NK-92 (cell line): ENCODE data around the gene NELL2.
"Not testable (repeated sequence)": the region's sequence is repeated elsewhere in the genome, so short reads cannot be mapped to it uniquely, and the experiment has no call there.

ENCODE experiments used
- DNase-seq: peaks from one replicate; lab custom pipeline; 2025; ENCODE audit not compliant: unreplicated experiment; lab: John Stamatoyannopoulos, UW

The NELL2 gene

DNA sequence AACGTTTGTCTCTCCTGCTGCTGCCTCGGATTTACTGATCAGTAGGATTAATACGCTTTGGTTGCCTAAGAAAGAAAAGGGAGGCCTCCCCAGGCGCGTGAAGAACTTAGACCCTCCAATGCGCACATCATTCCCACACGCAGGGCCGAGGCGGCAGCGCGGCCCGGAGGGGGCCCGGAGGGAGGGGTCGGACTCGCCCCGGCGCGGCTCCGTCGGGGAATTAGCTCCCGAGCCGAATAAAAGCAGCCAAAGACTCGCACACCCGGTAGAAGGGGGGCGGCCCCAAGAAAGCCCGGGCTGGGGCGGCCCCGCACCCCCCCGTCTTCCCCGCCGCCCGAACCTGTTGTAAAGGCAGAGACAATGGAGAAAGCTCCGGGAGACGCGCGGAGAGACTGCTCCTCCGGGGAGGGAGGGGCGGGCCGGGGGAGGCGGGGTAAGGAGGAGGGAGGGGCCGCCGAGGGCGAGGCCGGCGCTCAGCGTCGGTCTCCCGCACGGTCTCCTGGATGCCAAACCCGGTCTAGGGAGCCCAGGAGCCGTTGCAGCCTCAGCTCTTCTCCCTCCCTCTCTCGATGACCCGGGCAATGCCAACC is at the start of gene NELL2:
Gene NELL2, minus strand, starts transcription at position 362 of the 590 bp plus-strand sequence. CDS start 446 bp downstream, outside the sequence.
- no peak for DNase-seq

DNA sequence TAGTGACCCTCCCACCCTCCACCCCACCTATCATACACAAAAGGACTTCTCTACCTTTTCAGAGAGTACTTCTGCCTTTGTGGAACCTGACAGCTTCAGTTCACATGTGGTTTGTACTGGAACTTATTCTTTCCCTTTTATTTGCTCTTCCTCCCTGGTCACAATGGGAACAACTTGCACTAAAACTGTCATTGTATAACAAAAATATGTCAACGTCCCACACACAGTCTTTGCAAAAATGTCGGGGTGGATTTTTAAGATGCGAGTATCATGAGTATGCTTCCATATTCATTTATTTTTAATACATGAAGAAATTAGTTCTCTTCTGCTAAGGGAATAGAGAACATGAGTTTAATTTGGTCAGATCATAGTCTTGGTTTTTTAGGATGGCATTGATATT is 45.6 kb upstream of the NELL2 start:
- DNase-seq = no peak

GRCh38 chr12:44917141-44917540 is 41.0 kb upstream of the NELL2 start:
- DNase-seq = no peak

- no peak for DNase-seq
These were observed 39.8 kb upstream of the NELL2 start for GRCh38 chr12:44915958-44916357.

GRCh38 chr12:44904321-44904720 is 28.2 kb upstream of the NELL2 start:
- no peak for DNase-seq

- DNase-seq = not testable (repeated sequence)
These were observed 22.0 kb upstream of the NELL2 start for GRCh38 chr12:44898108-44898507.

- DNase-seq = no peak
These were observed 13.8 kb upstream of the NELL2 start for GRCh38 chr12:44889926-44890325.

- no peak for DNase-seq
These were observed 13.0 kb upstream of the NELL2 start for GRCh38 chr12:44889162-44889561.

GRCh38 chr12:44885902-44886301 is 9.8 kb upstream of the NELL2 start:
- no peak for DNase-seq

GRCh38 chr12:44881197-44881596 is 5.1 kb upstream of the NELL2 start:
- DNase-seq = no peak

GRCh38 chr12:44876544-44877410 is 662 bp upstream of the NELL2 start:
- no peak for DNase-seq

- no peak for DNase-seq
These were observed 630 bp downstream of the NELL2 start for GRCh38 chr12:44875417-44875953.

GRCh38 chr12:44874981-44875416 is 1.1 kb downstream of the NELL2 start:
- no peak for DNase-seq

- no peak for DNase-seq
These were observed 2.2 kb downstream of the NELL2 start for GRCh38 chr12:44873898-44874297.

DNA sequence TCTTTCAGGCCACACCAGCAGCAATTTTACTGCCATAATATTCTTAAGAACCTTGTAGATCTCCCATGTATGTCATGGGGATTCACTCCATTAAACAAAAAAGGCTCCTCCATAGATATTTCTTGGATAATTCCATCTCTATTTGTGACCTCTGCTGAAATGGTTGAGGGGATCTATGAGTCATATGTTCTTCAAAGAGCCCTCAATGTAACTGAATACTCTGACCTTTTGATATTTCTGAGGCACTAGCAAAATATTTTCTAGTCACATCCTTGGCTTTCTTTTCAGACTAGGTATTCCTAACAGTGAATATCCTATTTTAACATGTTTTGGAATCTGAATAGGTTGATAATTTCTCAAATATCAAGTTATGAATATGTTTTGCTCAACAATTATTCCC is 6.6 kb downstream of the NELL2 start:
- no peak for DNase-seq

DNA sequence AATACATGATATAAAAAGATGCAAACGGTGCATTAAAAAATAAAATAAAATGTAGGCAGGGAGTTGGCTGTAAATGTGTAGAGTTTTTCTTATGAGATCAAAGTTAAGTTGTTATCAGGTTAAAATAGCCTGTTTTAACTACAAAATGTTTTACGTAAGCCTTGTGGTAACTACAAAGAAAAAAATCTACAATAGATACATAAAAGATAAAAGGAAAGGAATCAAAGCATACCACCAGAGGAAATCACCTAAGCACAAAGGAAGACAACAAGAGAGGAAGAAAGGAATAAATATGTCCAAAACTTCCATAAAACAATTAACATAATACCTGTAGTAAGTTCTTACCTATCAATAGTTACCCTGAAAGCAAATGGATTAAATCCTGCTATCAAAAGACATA is 12.2 kb downstream of the NELL2 start:
- DNase-seq = no peak

DNA sequence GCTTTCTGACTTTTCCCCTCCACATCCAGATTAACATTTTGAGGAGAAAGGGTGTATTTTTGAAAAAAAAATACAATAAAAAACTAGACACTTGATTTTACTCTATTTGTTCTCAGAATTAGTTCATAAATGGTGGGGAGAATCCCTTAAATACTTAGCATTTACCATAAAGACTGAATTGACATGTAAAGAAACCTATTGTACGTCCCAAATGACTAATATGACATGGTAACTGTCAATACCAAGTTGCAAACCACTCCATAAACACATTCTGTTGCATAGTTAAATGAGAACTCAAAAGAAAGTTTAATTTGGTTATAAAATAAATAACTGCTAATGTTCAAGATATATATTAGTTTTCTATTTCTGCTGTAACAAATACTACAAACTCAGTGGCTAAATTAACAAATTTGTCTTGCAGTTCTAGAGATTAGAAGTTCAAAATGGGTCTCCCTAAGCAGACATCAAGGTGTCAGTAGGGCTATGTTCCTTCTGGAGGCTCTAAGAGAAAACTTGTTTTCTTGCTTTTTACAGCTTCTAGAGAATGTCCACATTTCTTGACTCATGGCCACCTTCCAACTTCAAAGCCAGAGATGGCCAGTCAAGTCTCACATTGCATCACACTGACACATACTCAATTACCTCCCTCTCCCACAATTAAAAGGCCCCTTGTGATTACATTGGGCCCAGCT is 16.0 kb downstream of the NELL2 start:
- no peak for DNase-seq

DNA sequence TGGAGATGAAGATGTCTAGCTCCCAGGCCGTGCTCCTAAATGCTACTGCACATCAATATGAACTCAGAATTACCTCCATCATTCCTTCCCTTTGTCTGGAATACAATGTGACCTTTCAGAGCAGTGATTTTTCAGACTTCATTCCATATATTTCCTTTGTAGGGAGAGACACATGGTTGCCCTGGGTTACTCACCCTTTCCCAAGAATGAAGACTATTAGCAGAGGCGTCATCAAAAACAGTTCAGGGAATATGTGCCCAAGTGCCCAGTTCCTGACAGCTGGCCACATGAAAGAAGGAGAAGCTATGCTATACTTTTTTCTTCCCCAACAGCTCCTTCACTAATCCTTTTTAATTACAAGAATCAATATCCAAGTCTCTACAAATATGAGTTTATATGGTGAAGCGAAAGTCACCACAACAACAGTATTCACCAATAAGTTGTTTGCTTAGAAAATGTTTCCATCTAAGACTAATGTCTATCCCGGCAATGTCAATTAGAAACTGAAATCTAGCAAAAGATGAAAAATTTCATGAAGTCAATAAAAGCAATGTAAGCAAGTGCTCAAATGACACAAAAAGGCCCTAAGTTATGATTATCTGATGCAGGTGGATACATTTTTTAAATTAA is 17.8 kb downstream of the NELL2 start:
- DNase-seq = no peak

DNA sequence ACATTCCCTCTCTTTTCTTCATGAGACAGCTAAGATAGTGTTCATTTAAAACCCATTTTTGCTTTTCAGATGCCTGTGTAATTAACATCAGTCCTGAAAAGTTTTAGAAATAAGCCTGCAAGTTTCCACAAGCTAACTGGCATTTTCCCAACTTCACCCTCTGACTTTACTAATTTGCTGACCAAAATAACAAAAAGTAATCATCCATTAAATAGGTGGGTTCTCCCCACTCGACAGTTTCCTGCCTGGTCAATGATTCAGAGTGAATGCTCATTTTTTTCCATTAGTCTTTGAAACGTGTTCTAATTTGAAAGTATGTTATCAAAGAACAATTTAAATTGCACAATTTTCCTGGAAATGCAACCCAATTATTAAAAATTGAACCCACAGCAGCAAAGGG is 23.6 kb downstream of the NELL2 start:
- no peak for DNase-seq

GRCh38 chr12:44851586-44851985 is 24.5 kb downstream of the NELL2 start:
- no peak for DNase-seq

GRCh38 chr12:44848703-44849085 is 27.4 kb downstream of the NELL2 start:
- no peak for DNase-seq
